Cardiac fibroblast (primary cell): ENCODE results near the gene GRB10.

ENCODE experiments used
- DNase-seq, 2 donors: peaks; one replicate each; pipeline versions ENCODE4 v3.0.0 to v3.0.0-alpha.2; 2010; ENCODE audit warnings: low read depth in 2 of 2
- H3K4me3 ChIP-seq, 2 donors: replicated peaks in 1 of 2; 1 replicate in 1 of 2; 2 replicates in 1 of 2; pipeline ENCODE4 v1.5.1; 2011; ENCODE audit warnings: low read depth in 2 of 2, low read length in 2 of 2, mild to moderate bottlenecking in 2 of 2, moderate library complexity in 1 of 2
- TF ChIP-seq, protein P1 (sequence below): IDR thresholded peaks from one replicate; pipeline ENCODE4 v1.5.1; 2011; ENCODE audit warnings: low read depth, mild to moderate bottlenecking, low read length, inconsistent platforms

Gene GRB10

DNA sequence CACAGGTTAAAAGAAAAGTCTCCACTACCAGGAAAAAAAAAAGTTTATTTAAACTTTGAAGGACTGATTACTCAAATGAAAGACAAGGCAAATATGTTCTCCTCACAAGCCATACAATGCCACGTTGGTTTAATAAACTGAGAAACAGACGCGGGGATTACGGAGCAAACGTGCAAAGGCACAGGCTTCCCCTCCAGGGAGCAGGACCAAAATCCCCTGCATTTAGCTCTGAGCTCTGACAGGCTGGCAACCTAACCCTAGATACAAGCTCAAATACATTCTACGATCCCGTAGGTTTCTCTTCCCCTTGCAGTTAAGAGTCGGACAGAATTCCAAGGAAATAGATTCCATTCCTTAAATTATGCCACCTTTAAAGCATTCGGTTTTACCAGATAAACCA, 7.7 kb upstream of the GRB10 start:
- TF ChIP-seq, protein P1, sequence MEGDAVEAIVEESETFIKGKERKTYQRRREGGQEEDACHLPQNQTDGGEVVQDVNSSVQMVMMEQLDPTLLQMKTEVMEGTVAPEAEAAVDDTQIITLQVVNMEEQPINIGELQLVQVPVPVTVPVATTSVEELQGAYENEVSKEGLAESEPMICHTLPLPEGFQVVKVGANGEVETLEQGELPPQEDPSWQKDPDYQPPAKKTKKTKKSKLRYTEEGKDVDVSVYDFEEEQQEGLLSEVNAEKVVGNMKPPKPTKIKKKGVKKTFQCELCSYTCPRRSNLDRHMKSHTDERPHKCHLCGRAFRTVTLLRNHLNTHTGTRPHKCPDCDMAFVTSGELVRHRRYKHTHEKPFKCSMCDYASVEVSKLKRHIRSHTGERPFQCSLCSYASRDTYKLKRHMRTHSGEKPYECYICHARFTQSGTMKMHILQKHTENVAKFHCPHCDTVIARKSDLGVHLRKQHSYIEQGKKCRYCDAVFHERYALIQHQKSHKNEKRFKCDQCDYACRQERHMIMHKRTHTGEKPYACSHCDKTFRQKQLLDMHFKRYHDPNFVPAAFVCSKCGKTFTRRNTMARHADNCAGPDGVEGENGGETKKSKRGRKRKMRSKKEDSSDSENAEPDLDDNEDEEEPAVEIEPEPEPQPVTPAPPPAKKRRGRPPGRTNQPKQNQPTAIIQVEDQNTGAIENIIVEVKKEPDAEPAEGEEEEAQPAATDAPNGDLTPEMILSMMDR: no peak

DNA sequence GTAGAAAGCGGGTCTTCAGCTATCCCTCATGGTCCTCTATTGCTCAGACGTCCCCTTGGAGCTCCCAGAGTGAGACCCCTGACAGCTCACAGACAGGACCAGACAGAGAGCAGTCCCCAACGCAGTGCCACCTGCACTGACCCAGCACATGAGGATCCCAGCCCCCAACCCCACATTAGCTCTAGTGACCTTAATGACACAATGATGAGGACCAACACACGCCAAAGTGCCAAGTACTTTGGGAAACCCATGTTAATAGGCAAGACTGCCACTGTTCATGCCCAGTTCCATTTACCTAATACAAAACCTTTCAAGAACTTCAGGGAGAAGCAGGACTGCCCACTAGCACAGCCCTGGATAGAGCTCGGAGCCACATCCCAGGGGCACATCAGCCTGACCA, 5.7 kb upstream of the GRB10 start:
- DNase-seq: no peak
- TF ChIP-seq, protein P1: no peak
- no peak overlapping the region for H3K4me3 ChIP-seq

More for the DNA sequence above, 7.7 kb upstream of the GRB10 start:
- no peak for DNase-seq
- H3K4me3 ChIP-seq: peak overlapping the region in 1 of 2 donors; percentile 12

DNA sequence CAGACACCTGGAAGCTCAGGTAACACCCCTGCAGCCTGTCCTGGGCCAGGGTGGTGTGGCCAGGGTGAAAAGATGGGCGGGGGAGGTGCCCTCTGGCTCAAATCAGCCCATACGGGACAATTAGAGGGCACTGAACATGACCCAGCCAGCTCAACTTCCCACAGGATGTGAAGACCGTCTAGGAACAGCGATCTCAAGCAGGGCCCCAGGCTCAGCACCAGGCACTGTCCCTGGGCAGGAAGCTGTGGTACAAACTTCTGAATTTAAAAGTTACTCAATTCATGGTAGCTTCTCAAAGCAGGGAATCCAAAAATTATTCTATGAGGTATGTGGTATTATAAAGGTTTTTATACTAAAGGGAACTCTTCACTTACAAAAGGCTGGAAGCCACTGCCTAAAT, 5.1 kb upstream of the GRB10 start:
- H3K4me3 ChIP-seq: no peak overlapping the region
- no peak for DNase-seq
- TF ChIP-seq, protein P1: no peak

DNA sequence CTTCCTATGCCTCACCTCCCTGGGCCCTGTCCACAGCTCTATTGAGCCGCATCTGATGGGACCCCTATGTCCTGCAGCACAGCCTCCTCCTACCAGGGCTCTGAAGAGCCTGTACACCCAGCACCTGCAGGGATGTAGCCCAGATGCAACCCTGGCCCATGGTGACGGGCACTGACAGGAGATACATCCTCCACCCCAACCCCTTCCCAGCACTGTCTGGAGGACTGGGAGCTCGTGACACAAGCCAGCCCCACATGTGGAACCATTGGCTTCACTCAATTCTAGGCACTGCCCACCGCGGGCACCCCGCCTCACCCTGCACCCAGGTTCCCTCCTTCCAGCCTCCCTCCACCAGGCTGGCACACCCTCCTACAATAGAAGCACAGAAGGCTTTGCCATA, 2.6 kb upstream of the GRB10 start:
- no peak overlapping the region for H3K4me3 ChIP-seq
- no peak for DNase-seq
- TF ChIP-seq, protein P1: no peak

DNA sequence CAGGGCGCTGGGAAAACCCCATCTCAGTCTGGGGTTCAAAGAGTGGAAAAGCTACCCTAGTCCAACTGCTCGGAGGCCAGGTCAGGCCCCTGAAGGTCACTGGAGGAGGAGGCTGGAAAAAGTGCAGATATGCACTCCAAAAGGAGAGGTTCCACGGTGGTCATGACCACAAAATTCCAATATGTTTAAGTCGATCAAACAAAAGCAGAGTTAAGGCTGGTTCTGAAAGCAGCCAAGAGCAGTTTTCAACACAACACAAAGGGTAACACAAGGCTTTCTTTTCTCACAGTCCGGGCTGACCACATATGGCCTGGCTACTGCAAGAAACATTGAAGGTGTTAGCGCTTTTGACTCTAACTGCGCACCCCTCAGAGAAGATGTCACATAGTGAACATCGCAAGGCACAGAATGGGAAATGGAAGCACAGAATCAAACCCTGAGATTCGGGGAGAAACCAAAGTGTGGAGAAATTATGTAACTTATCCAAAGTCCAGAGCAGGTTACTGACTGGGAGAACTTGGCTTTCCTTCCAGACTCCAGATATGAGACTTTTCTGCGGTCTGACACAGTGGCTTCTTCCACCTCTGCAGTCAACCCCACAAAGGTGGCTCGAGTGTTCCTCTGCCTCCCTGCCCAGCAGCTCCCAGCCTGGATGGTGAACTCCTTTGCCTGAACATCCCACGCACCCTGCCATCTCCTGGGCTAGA, 1.3 kb upstream of the GRB10 start:
- H3K4me3 ChIP-seq: no peak overlapping the region
- TF ChIP-seq, protein P1: no peak
- no peak for DNase-seq

DNA sequence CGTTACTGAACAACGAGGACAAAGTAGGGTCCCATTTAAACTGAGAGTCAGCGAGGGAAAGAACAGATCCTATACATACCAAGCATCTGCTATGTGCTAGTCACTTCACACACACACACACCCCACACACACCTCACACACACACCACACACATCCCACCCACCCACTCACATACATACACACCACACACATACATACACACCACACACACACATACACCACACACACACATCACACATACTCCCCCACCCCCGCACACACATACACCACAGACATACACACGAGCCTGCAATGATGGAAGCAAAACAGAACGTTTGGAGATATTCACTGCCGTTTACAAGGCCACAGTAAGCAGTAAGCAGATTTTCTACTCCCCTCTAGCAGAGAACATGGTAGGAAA, 607 bp upstream of the GRB10 start:
- TF ChIP-seq, protein P1: no peak
- H3K4me3 ChIP-seq: peak overlapping the region; percentile 49 to 53
- no peak for DNase-seq
